Measurements from ENCODE around the gene KAT8.

DNA sequence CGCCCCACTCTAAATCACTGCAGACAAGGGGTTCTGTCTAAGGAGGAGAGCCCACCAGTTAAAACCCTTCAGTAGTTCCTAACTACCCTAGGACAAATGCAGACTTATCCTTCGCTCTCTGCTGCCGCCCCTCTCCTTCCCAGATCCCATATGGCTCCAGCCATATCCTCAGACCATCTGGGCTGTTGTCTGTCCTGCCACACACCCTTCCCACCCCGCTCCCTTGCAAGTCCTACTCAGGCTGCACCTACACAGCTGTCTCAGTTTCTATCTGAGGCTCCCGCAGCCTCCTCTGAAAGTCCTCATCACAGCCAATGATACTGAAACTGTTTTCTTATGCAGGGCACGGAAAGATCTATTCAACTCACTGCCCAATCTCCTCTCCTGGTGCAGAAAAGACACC is 10.0 kb upstream of the KAT8 start:
- TF ChIP-seq, protein P1, sequence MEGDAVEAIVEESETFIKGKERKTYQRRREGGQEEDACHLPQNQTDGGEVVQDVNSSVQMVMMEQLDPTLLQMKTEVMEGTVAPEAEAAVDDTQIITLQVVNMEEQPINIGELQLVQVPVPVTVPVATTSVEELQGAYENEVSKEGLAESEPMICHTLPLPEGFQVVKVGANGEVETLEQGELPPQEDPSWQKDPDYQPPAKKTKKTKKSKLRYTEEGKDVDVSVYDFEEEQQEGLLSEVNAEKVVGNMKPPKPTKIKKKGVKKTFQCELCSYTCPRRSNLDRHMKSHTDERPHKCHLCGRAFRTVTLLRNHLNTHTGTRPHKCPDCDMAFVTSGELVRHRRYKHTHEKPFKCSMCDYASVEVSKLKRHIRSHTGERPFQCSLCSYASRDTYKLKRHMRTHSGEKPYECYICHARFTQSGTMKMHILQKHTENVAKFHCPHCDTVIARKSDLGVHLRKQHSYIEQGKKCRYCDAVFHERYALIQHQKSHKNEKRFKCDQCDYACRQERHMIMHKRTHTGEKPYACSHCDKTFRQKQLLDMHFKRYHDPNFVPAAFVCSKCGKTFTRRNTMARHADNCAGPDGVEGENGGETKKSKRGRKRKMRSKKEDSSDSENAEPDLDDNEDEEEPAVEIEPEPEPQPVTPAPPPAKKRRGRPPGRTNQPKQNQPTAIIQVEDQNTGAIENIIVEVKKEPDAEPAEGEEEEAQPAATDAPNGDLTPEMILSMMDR (IDR thresholded peaks at IDR 0.05): no peak
- no peak for TF ChIP-seq POLR2A (IDR thresholded peaks at IDR 0.05)
